Activated CD4-positive, alpha-beta T cell treated with anti-CD3 and anti-CD28 coated beads, Interleukin-2, amount 10 ng/mL, durations not matched to agents 7 days and 5 days (primary cell): Measurements from ENCODE around the gene OR56A1. TPM values are rescaled to one million over a fixed set of nuclear protein-coding genes. Genes with fewer than 3 reads are reported as not detected.

ENCODE experiments used
- total RNA-seq, 2 experiments: library from RNA; stranded (reverse); gene quantifications; one replicate each; pipeline ENCODE4 v1.2.3, GENCODE V29; 2021

OR56A1 gene
- total RNA-seq, 2 experiments from 2014 or later = not detected

Other genes with a start within 250 kb of the OR56A1 start
- not detected for gene OR52N5, start 247.4 kb downstream of the OR56A1 start, total RNA-seq
- not detected for gene OR52N1, start 239.5 kb downstream of the OR56A1 start, total RNA-seq
- not detected for gene OR52N2, start 221.8 kb downstream of the OR56A1 start, total RNA-seq
- gene OR52E6, start 188.9 kb downstream of the OR56A1 start, total RNA-seq = not detected
- gene OR52E8, start 173.1 kb downstream of the OR56A1 start, total RNA-seq = not detected
- not detected for gene OR52E4, start 150.1 kb downstream of the OR56A1 start, total RNA-seq
- gene OR52E5, start 137.6 kb downstream of the OR56A1 start, total RNA-seq = not detected
- gene OR56A3, start 88.5 kb downstream of the OR56A1 start, total RNA-seq = not detected
- not detected for gene OR56A5, start 62.3 kb downstream of the OR56A1 start, total RNA-seq
- not detected for gene OR52L1, start 43.8 kb downstream of the OR56A1 start, total RNA-seq
- gene OR56A4, start 23.8 kb downstream of the OR56A1 start, total RNA-seq = not detected
- gene OR56B4, start 76.9 kb upstream of the OR56A1 start, total RNA-seq = not detected
- not detected for gene OR52B2, start 139.6 kb upstream of the OR56A1 start, total RNA-seq
- not detected for gene OR52W1, start 168.5 kb upstream of the OR56A1 start, total RNA-seq
- not detected for gene C11orf42, start 174.8 kb upstream of the OR56A1 start, total RNA-seq
- 10 to 100 TPM; 22.2 to 24.5 TPM for gene FHIP1B, start 203.9 kb upstream of the OR56A1 start, total RNA-seq
- under 1 TPM in 1 of 2 experiments, not detected in 1; 0.17 TPM for gene CNGA4, start 208.3 kb upstream of the OR56A1 start, total RNA-seq
- gene CCKBR, start 229.1 kb upstream of the OR56A1 start, total RNA-seq = not detected